Measurements from ENCODE around the gene PDE1A.

GRCh38 chr2:182302174-182302573, 124.7 kb downstream of the PDE1A start:
- TF ChIP-seq, protein P1, sequence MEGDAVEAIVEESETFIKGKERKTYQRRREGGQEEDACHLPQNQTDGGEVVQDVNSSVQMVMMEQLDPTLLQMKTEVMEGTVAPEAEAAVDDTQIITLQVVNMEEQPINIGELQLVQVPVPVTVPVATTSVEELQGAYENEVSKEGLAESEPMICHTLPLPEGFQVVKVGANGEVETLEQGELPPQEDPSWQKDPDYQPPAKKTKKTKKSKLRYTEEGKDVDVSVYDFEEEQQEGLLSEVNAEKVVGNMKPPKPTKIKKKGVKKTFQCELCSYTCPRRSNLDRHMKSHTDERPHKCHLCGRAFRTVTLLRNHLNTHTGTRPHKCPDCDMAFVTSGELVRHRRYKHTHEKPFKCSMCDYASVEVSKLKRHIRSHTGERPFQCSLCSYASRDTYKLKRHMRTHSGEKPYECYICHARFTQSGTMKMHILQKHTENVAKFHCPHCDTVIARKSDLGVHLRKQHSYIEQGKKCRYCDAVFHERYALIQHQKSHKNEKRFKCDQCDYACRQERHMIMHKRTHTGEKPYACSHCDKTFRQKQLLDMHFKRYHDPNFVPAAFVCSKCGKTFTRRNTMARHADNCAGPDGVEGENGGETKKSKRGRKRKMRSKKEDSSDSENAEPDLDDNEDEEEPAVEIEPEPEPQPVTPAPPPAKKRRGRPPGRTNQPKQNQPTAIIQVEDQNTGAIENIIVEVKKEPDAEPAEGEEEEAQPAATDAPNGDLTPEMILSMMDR (IDR thresholded peaks at IDR 0.05), result no peak
- no peak for TF ChIP-seq POLR2A (IDR thresholded peaks at IDR 0.05)
- TF ChIP-seq EP300 (IDR thresholded peaks at IDR 0.05), result no peak

All from suprapubic skin (tissue), 3 donors.